ENCODE results near the gene CYTH1. TPM values are rescaled to one million over a fixed set of nuclear protein-coding genes. Genes with fewer than 3 reads are reported as not detected.
A peak's percentile ranks its signal among the peaks of the same experiment; 100 is the strongest.

The CYTH1 gene
- polyA plus RNA-seq, 1 of the 3 experiments (the other 2 are of a cell fraction), result 23.8 TPM

DNA sequence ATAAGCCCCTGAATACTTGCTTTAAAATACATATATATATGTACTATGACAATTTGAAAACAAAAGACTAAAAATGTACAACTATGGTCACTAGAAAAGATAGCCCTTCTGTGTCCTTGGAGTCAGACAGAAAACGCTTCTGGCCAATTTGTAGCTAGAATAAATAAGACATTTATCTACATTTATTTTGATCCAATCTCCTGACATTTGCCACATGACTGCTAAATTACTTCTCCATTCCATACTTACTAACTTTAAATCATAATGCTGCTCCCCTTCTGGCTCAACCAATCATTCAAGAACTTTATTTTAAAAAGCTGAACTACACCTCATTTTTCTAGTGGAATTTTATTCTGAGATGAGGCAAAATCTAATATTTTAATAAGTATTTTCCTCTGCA, 65.8 kb downstream of the CYTH1 start (continued):
- TF ChIP-seq JUND (IDR thresholded peaks at IDR 0.05) (no peak), SIN3A (IDR thresholded peaks at IDR 0.05; ENCODE audit: borderline replicate concordance, low read depth, low read length) (no peak), GATA2 (CRISPR knock-in tag; IDR thresholded peaks at IDR 0.05) (peak; percentile 56; the same call in 1 of the 2 replicates)

DNA sequence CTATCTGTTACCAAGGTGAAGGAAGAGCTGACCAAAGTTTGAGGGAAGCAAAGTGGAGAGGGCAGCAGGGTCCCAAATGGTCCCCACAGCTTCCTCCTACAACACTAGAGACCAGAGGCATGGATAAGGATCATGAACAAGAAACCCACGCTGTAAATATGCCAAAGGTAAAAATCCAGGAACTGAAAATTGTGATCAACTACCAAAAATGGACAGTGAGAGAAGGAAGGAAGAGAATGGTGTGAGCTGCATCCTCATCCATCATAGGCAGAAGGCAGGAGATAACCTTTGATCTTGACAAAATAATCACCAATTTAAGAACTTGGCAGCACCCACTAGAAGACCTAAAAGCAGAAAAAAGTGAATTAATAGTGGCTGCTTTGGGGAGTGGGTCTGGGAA, 66.2 kb downstream of the CYTH1 start:
- H3K9ac ChIP-seq, result no peak overlapping the region
- POLR2A ChIA-PET, result interaction anchor here (0.6 to 1.1 kb wide), 2 partner anchors 22 to 461 kb away, joined by 3 read pairs; no protein-coding TSS in a partner anchor
- DNase-seq, result no peak
- H3K4me3 ChIP-seq (ENCODE audit: low read depth in 2 of 2, low read length in 1 of 2), result no peak overlapping the region
- H4K20me1 ChIP-seq (ENCODE audit: insufficient read depth), result 0 out of 2 replicates have a peak, but pooled peaks cover 9% of the 10 kb centered on the region
- TF ChIP-seq SIN3A (IDR thresholded peaks at IDR 0.05; ENCODE audit: borderline replicate concordance, low read depth, low read length), result no peak
- no peaks in the 10 kb centered on the region for H3K9me2 ChIP-seq
- peaks cover 68% of the 10 kb centered on the region for H3K79me2 ChIP-seq (ENCODE audit: insufficient read depth)
- peak overlapping the region; percentile 39 to 98; a peak in 3 of 4 replicates for H3K27ac ChIP-seq (ENCODE audit: low read depth in 2 of 2, low read length in 1 of 2)
- H3K4me2 ChIP-seq, result peak overlapping the region; percentile 14; the same call in 1 of the 2 replicates
- H2AFZ ChIP-seq (ENCODE audit: low read depth), result no peak overlapping the region
- WGBS (ENCODE audit: low lambda C conversion rate), result 69% methylated on average over 1 of the region's 1 CpG
- no peaks in the 10 kb centered on the region for H3K36me3 ChIP-seq (replicated peaks in 1 of 2; ENCODE audit: control insufficient read depth in 1 of 2, insufficient read depth in 2 of 2, low read length in 1 of 2)
- H3K27me3 ChIP-seq (ENCODE audit: insufficient read depth), result no peaks in the 10 kb centered on the region
- no peaks in the 10 kb centered on the region for H3F3A ChIP-seq (replicated peaks; ENCODE audit: insufficient read depth)
- no peaks in the 10 kb centered on the region for H3K9me3 ChIP-seq
- CTCF ChIA-PET, result interaction anchor here (0.8 to 4.5 kb wide), 12 partner anchors 8 to 218 kb away, joined by 3 to 61 read pairs (median 4); no protein-coding TSS in a partner anchor
- H3K4me1 ChIP-seq (ENCODE audit: control insufficient read depth in 1 of 2, insufficient read depth in 2 of 2, low read depth in 1 of 2, low read length in 1 of 2), result peaks cover 28 to 56% of the 10 kb centered on the region in 2 experiments

DNA sequence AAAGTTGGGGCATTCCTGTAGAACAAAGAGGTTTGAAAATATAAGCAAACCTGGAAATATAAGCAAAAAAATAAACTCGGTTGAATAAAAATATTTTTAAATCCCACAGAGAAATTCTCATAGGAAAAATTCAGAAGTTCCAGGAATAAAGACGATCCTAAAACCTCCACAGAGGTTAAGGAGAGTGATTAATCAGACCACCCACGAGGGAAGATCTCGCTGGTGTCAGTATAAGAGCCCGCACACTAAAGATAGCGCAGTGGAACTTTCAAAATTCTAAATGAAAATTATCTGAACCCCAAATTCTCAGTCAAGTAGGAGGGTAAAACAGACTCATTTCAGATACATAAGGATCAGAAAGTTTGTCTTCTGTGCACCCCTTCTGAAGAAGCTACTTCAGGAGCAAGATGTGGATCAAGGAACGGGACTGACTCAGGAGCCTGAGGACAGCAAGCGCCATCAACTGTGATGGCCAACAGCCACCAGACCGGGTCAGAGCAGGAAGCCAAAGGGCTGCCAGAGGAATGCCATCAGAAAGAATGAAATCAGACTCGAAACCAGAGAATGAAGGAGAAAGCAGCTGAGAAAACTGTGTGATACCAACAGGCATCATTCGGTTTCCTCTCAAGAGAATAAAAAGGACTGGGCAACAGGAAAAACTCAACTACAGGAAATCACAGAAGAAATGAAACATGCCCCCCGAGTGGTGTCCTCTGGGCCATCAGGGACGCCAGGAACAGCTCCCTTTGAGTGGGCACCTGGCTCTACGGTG, 66.9 kb downstream of the CYTH1 start:
- Histone ChIP-seq H3K9me2 (no peaks in the 10 kb centered on the region), H2AFZ (ENCODE audit: low read depth) (no peak overlapping the region), H3K9ac (no peak overlapping the region), H3K4me2 (peak overlapping the region; percentile 14; the same call in 1 of the 2 replicates), H3K36me3 (replicated peaks in 1 of 2; ENCODE audit: control insufficient read depth in 1 of 2, insufficient read depth in 2 of 2, low read length in 1 of 2) (no peaks in the 10 kb centered on the region), H3K27me3 (ENCODE audit: insufficient read depth) (no peaks in the 10 kb centered on the region), H4K20me1 (ENCODE audit: insufficient read depth) (0 out of 2 replicates have a peak, but pooled peaks cover 9% of the 10 kb centered on the region), H3K4me3 (ENCODE audit: low read depth in 2 of 2, low read length in 1 of 2) (no peak overlapping the region), H3K9me3 (no peaks in the 10 kb centered on the region), H3F3A (replicated peaks; ENCODE audit: insufficient read depth) (no peaks in the 10 kb centered on the region), H3K4me1 (ENCODE audit: control insufficient read depth in 1 of 2, insufficient read depth in 2 of 2, low read depth in 1 of 2, low read length in 1 of 2) (peaks cover 28 to 61% of the 10 kb centered on the region in 2 experiments), H3K79me2 (ENCODE audit: insufficient read depth) (peaks cover 68% of the 10 kb centered on the region), H3K27ac (ENCODE audit: low read depth in 2 of 2, low read length in 1 of 2) (peak overlapping the region; percentile 39 to 98; a peak in 3 of 4 replicates)
- TF ChIP-seq, protein P1, sequence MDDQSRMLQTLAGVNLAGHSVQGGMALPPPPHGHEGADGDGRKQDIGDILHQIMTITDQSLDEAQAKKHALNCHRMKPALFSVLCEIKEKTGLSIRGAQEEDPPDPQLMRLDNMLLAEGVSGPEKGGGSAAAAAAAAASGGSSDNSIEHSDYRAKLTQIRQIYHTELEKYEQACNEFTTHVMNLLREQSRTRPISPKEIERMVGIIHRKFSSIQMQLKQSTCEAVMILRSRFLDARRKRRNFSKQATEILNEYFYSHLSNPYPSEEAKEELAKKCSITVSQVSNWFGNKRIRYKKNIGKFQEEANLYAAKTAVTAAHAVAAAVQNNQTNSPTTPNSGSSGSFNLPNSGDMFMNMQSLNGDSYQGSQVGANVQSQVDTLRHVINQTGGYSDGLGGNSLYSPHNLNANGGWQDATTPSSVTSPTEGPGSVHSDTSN (IDR thresholded peaks at IDR 0.05), result no peak
- TF ChIP-seq FOSL2 (IDR thresholded peaks at IDR 0.05; ENCODE audit: borderline replicate concordance, low read depth) (no peak), GATA2 (CRISPR knock-in tag; IDR thresholded peaks at IDR 0.05) (no peak), JUND (IDR thresholded peaks at IDR 0.05) (no peak), NFIC (IDR thresholded peaks at IDR 0.05; ENCODE audit: borderline replicate concordance) (no peak), SMC3 (IDR thresholded peaks at IDR 0.05; ENCODE audit: low read depth, low read length) (no peak), MXI1 (IDR thresholded peaks at IDR 0.05; ENCODE audit: low read depth, low read length) (no peak), TCF12 (IDR thresholded peaks at IDR 0.05) (no peak), TAF1 (IDR thresholded peaks at IDR 0.05; ENCODE audit: borderline replicate concordance, low read depth, low read length) (no peak), MEF2A (IDR thresholded peaks at IDR 0.05; ENCODE audit: borderline replicate concordance, low read depth) (no peak), POLR2AphosphoS5 (IDR thresholded peaks at IDR 0.05; ENCODE audit: low read depth, low read length) (no peak), RAD21 (IDR thresholded peaks at IDR 0.05; ENCODE audit: low read length) (no peak)
- TF ChIP-seq, protein P2, sequence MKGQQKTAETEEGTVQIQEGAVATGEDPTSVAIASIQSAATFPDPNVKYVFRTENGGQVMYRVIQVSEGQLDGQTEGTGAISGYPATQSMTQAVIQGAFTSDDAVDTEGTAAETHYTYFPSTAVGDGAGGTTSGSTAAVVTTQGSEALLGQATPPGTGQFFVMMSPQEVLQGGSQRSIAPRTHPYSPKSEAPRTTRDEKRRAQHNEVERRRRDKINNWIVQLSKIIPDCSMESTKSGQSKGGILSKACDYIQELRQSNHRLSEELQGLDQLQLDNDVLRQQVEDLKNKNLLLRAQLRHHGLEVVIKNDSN (IDR thresholded peaks at IDR 0.05; ENCODE audit: borderline replicate concordance, low read depth), result no peak
- TF ChIP-seq, protein P3, sequence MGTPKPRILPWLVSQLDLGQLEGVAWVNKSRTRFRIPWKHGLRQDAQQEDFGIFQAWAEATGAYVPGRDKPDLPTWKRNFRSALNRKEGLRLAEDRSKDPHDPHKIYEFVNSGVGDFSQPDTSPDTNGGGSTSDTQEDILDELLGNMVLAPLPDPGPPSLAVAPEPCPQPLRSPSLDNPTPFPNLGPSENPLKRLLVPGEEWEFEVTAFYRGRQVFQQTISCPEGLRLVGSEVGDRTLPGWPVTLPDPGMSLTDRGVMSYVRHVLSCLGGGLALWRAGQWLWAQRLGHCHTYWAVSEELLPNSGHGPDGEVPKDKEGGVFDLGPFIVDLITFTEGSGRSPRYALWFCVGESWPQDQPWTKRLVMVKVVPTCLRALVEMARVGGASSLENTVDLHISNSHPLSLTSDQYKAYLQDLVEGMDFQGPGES (IDR thresholded peaks at IDR 0.05; ENCODE audit: low read depth, low read length), result no peak
- ChIA-PET CTCF (interaction anchor here (0.9 to 4.5 kb wide), 11 partner anchors 7 to 218 kb away, joined by 3 to 61 read pairs (median 4); no protein-coding TSS in a partner anchor), POLR2A (interaction anchor here (0.6 kb wide), 1 partner anchor 461 kb away, joined by 3 read pairs; no protein-coding TSS in a partner anchor)
- DNase-seq, result no peak
- 85% methylated on average over 14 of the region's 14 CpGs for WGBS (ENCODE audit: low lambda C conversion rate)
